ENCODE results near the gene CEP68.

CEP68 gene

DNA sequence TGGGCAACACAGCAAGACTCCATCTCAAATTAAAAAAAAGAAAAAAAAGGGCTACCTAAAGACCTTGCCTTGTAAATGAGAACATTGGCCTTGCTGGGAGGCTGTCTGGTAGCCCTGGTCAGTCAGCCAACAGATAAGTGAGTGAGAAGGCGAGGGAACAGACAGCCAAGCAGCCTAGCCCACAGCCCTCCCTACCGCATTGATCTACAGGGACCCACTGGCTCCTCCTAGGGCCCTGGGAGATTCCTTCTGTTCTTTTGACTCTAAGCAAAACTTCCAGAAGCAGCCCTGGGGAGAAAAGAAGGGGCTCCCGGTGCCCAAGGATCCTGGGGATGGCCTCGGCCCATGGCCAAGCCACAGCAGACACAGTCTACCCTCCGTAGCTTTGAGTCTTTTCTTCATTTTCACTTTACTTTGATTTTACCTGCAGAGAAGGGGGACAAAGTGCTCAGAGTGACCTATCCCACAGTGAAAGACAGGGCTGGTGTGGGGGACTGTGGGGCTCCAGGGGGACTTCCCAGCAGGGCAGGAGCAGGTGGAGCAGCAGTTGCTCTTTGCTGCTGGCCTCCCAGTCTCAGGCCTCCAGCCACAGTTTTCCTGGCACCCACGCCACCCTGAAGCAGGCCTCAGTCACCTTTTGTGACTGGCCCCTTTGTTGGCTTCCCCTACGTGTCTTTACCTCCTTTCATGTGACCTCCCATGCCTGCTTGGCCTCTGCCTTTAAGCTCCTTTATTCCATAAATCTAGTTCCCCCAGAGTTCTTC is 5.1 kb downstream of the CEP68 start:
- DNase-seq: no peak
- Mint-ChIP-seq H3K9me3 (no peaks in the 10 kb centered on the region), H3K27me3 (no peaks in the 10 kb centered on the region), H3K4me3 (no peak overlapping the region), H3K36me3 (ENCODE audit: low read depth) (peaks cover 2% of the 10 kb centered on the region), H3K27ac (no peak overlapping the region), H3K4me1 (ENCODE audit: low read depth) (peaks cover 55% of the 10 kb centered on the region)

DNA sequence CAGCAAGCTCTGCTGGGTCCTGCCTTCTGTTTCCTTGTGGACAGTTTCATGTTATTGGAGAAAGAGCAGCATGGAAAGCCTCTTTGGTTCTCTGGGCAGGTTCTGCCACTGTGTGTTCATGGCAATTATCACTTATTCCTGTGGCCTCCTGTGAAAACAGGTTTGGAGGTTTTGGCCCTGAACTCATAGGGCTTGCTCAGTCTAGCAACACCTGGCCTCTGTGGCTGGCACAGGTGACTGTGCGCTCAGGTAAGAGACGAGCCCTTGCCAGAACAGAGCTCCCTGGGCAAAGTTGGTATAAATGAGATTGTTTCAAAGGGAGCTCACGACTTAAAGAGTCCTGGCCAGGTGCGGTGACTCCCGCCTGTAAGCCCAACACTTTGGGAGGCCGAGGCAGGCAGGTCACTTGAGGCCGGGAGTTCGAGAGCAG is 5.7 kb downstream of the CEP68 start:
- H3K27ac Mint-ChIP-seq: no peak overlapping the region

DNA sequence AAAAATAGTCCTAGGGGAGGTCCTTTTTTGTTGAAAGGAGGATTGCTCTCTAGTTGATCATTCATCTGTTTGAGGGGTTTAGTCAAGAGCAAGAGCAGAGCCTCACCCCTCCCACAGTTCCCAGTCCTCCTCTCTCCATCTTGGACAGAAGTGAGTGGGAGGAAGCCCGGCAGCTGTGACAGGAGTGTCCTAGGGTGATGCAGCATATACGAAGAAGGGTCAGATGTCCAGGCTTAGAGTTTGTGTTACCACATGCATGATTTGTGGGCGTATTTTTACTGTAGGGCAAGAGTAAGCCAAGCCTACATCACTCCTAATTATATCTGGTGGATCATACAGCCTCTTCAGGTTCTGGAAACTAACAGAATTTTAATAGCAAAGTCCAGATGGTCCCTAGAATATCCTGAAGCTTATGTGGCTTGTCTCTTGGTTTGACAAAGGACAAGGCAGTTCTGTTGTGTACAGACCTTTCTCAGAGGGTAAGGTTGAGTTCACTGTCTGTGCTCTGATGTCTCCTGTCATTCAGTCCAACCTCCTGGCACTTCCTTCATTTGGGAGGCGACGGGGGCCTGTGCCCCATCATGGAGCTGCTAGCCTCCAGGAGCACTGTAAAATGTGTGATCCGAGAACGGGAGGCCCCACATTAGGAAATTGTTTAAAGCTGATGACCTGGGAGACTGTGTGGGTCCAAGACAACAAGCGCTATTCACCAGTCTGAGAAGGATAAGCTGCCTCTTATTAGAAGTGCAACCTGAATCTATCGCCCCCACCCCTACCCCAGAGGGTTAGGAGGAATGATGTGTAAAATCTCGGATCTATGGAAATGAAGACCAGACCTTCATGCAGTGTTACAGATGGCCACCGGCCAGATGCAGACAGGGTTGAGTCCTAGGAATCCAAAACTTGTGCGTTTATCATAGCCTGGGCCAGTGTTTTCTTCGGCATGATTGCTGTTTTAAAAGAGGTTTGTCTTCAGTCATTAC is 6.9 kb downstream of the CEP68 start:
- no peak overlapping the region for H3K4me3 Mint-ChIP-seq
- no peak for DNase-seq
- H3K27ac Mint-ChIP-seq: peak overlapping the region; percentile 38
- H3K27me3 Mint-ChIP-seq: no peaks in the 10 kb centered on the region
- no peaks in the 10 kb centered on the region for H3K36me3 Mint-ChIP-seq (ENCODE audit: low read depth)
- H3K9me3 Mint-ChIP-seq: no peaks in the 10 kb centered on the region
- H3K4me1 Mint-ChIP-seq (ENCODE audit: low read depth): peaks cover 53% of the 10 kb centered on the region

More for the DNA sequence above, 5.7 kb downstream of the CEP68 start:
- Mint-ChIP-seq H3K36me3 (ENCODE audit: low read depth) (peaks cover 2% of the 10 kb centered on the region), H3K27me3 (no peaks in the 10 kb centered on the region), H3K4me1 (ENCODE audit: low read depth) (peaks cover 56% of the 10 kb centered on the region), H3K9me3 (no peaks in the 10 kb centered on the region), H3K4me3 (no peak overlapping the region)
- no peak for DNase-seq

GRCh38 chr2:65064728-65065552 is 8.7 kb downstream of the CEP68 start:
- Mint-ChIP-seq H3K36me3 (ENCODE audit: low read depth) (peaks cover 3% of the 10 kb centered on the region), H3K4me1 (ENCODE audit: low read depth) (peaks cover 51% of the 10 kb centered on the region), H3K27me3 (no peaks in the 10 kb centered on the region), H3K27ac (peak overlapping the region; percentile 92), H3K4me3 (no peak overlapping the region), H3K9me3 (no peaks in the 10 kb centered on the region)
- peak; percentile 57 for DNase-seq

DNA sequence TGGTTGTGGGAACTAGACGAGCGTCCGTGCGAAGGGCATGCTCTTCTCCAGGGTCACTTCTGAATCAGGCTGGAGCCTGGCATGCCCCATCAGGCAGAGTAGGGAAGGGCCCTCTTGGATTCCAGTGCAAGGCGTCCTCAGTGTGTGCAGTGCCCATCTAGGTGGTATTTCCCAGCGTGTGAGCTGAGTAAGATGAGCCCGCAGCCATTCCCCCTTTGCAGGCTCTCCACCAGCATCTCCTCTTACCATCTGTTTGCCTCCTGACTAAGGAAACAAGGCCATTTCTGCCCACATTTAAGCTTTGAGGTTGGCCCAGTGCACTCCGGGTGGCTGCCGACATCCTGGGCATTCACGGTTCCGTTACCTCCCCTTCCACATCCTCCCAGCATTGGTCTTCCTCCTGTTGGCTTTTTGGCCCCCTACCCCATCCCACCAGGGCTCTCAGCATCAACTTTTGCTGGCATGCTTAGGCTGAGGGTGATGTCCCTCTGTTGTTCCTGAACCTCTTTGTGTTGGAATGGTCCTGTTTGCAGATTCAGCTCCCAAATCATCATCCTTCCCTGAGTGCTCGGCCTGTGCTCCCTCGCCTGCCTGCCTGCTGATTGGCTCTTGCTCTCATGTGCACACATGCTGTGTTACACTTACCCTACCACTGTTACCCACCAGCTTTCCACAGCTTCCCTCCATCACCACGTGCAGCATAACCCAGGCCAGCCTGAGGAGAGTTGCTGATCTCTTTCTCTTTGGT is 11.8 kb downstream of the CEP68 start:
- Mint-ChIP-seq H3K9me3 (no peaks in the 10 kb centered on the region), H3K27ac (peak overlapping the region; percentile 78), H3K4me3 (no peak overlapping the region), H3K36me3 (ENCODE audit: low read depth) (peaks cover 29% of the 10 kb centered on the region), H3K27me3 (no peaks in the 10 kb centered on the region), H3K4me1 (ENCODE audit: low read depth) (peaks cover 60% of the 10 kb centered on the region)
- DNase-seq: peak; percentile 47

GRCh38 chr2:65069439-65069824 is 13.2 kb downstream of the CEP68 start:
- Mint-ChIP-seq H3K4me1 (ENCODE audit: low read depth) (peaks cover 52% of the 10 kb centered on the region), H3K4me3 (no peak overlapping the region), H3K27me3 (no peaks in the 10 kb centered on the region), H3K27ac (peak overlapping the region; percentile 93), H3K9me3 (no peaks in the 10 kb centered on the region), H3K36me3 (ENCODE audit: low read depth) (peaks cover 42% of the 10 kb centered on the region)
- DNase-seq: no peak

DNA sequence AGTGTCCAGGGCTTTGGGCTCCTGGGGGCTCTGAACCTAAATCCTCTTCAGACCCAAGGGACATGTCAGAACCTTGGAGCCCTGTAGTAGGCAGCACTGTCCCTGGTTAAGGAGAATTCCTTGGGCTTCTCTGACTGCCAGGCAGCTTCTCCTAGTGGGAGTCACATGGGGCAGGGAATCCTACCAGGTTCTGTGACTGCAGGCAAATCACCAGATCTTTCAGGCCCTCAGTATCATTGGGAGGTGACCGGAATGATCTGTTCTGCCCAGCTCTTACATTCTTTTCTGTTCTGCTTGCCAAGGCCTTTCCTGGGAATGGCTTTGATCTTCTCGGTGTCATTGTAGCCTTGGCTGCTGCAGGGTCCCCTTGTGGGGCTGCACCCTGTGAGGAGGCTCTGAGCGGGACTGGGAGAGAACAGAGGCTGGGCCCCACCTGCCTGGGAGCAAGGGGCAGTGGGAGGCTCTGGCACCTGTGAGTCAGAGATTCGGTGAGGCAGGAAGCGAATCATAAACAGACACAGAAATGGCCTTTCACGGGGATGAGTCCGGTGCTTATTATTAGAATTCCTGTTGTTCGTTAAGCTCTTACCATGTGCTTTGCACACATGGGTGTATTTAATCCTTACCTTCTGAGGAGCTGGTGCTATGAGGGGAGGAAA is 14.1 kb downstream of the CEP68 start:
- H3K27ac Mint-ChIP-seq: peak overlapping the region; percentile 93
- H3K9me3 Mint-ChIP-seq: no peaks in the 10 kb centered on the region
- no peak for DNase-seq
- no peaks in the 10 kb centered on the region for H3K27me3 Mint-ChIP-seq
- peaks cover 44% of the 10 kb centered on the region for H3K4me1 Mint-ChIP-seq (ENCODE audit: low read depth)
- H3K4me3 Mint-ChIP-seq: no peak overlapping the region
- peaks cover 49% of the 10 kb centered on the region for H3K36me3 Mint-ChIP-seq (ENCODE audit: low read depth)

- Mint-ChIP-seq H3K27ac (peak overlapping the region; percentile 93), H3K4me1 (ENCODE audit: low read depth) (peaks cover 39% of the 10 kb centered on the region)
Observed at GRCh38 chr2:65070856-65071255, 14.6 kb downstream of the CEP68 start.

GRCh38 chr2:65071499-65072180 is 15.4 kb downstream of the CEP68 start:
- DNase-seq: no peak
- peaks cover 58% of the 10 kb centered on the region for H3K36me3 Mint-ChIP-seq (ENCODE audit: low read depth)
- H3K27me3 Mint-ChIP-seq: no peaks in the 10 kb centered on the region
- H3K4me1 Mint-ChIP-seq (ENCODE audit: low read depth): peaks cover 36% of the 10 kb centered on the region
- H3K9me3 Mint-ChIP-seq: no peaks in the 10 kb centered on the region
- no peak overlapping the region for H3K4me3 Mint-ChIP-seq
- H3K27ac Mint-ChIP-seq: peak overlapping the region; percentile 93

More at GRCh38 chr2:65070856-65071255, 14.6 kb downstream of the CEP68 start:
- H3K9me3 Mint-ChIP-seq: no peaks in the 10 kb centered on the region
- no peak overlapping the region for H3K4me3 Mint-ChIP-seq
- H3K27me3 Mint-ChIP-seq: no peaks in the 10 kb centered on the region
- H3K36me3 Mint-ChIP-seq (ENCODE audit: low read depth): peaks cover 53% of the 10 kb centered on the region
- DNase-seq: no peak

DNA sequence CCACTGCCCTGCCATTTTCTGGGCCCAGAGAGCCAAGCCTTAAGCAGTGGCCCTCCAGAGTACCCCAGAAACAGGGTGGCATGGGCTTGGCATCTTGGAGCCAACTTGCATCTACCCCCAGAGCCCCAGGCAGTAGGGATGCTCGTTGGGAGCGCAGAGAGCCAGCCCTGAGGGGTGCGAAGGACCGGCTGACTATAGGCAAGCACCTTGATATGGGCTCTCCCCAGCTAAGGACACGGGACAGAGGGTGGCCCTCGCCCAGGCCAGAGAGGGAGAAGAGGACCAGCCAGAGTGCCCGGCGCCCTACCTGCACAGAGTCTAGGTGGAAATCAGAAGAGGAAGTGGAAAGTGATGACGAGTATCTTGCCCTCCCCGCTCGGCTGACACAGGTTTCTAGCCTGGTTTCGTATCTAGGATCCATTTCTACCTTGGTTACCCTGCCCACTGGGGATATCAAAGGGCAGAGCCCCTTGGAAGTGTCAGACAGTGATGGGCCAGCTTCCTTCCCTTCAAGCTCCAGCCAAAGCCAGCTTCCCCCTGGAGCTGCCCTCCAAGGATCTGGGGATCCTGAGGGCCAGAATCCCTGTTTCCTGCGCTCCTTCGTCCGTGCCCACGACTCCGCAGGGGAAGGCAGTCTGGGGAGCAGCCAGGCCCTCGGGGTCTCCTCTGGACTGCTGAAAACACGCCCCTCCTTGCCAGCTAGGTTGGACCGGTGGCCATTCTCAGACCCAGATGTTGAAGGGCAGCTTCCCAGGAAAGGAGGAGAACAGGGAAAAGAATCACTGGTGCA is 16.2 kb downstream of the CEP68 start:
- Mint-ChIP-seq H3K36me3 (ENCODE audit: low read depth) (peaks cover 62% of the 10 kb centered on the region), H3K4me1 (ENCODE audit: low read depth) (peaks cover 32% of the 10 kb centered on the region), H3K27me3 (no peaks in the 10 kb centered on the region), H3K4me3 (no peak overlapping the region), H3K9me3 (no peaks in the 10 kb centered on the region), H3K27ac (peak overlapping the region; percentile 93)
- DNase-seq: no peak

DNA sequence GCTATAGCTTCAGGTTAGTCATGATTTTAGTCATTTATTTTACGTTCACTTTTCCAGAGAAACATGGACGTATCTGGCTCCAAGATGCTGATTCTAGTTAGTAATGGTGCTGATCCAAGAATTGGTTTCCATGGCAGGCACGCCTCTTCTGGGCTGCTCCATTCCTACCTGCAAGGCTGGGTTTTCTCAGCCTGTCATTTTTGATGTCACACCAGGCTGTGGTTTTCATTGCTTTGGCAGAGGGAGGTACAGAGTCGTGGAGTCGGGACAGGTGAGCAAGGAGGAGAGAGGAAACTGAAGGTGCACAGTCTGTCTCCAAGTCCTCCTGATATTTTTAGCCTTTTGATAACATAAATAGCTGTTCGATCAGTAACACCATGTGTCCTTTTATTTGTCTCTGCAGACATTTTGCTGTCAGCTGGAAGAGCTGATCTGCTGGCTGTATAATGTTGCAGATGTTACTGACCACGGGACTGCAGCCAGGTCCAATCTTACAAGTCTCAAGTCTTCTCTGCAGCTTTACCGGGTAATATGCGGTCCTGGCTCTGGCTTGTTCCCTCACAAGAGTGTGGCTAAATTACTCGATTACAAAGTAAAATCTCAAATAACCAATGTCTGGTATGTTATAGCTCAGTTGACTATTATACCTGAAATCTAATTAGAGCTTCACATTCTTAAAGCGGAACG is 17.8 kb downstream of the CEP68 start:
- peak overlapping the region; percentile 66 for H3K27ac Mint-ChIP-seq
- H3K9me3 Mint-ChIP-seq: no peaks in the 10 kb centered on the region
- H3K4me3 Mint-ChIP-seq: no peak overlapping the region
- peaks cover 19% of the 10 kb centered on the region for H3K4me1 Mint-ChIP-seq (ENCODE audit: low read depth)
- H3K27me3 Mint-ChIP-seq: no peaks in the 10 kb centered on the region
- H3K36me3 Mint-ChIP-seq (ENCODE audit: low read depth): peaks cover 78% of the 10 kb centered on the region
- no peak for DNase-seq

- Mint-ChIP-seq H3K27ac (no peak overlapping the region), H3K27me3 (no peaks in the 10 kb centered on the region), H3K4me3 (no peak overlapping the region), H3K36me3 (ENCODE audit: low read depth) (peaks cover 86% of the 10 kb centered on the region), H3K9me3 (no peaks in the 10 kb centered on the region), H3K4me1 (ENCODE audit: low read depth) (peaks cover 14% of the 10 kb centered on the region)
- DNase-seq: no peak
Observed at GRCh38 chr2:65075176-65075575, 19.0 kb downstream of the CEP68 start.

Measured in activated T-cell treated with anti-CD3 and anti-CD28 coated beads, Interleukin-2, amount 50 U/mL, for 24 hours (primary cell).